T-helper 17 cell (primary cell): ENCODE data around the gene SLC6A18. TPM values are rescaled to one million over a fixed set of nuclear protein-coding genes. Genes with fewer than 3 reads are reported as not detected.

ENCODE experiments used
- ATAC-seq: fragments of 150-1000 bp; cut with Tn5 transposase; 2 replicates; pipeline ENCODE4 v1.10.0; 2021; ENCODE audit warnings: mild to moderate bottlenecking, moderate library complexity
- DNase-seq, 3 donors: peaks; one replicate each; pipeline versions ENCODE4 v3.0.0 to v3.0.0-alpha.2; 2020 to 2021
- H3K9me3 ChIP-seq: one replicate; pipeline ENCODE4 v1.7.0; 2013; ENCODE audit warnings: low read length, mild to moderate bottlenecking; ENCODE audit not compliant: control insufficient read depth, poor library complexity, severe bottlenecking
- H3K27ac Mint-ChIP-seq: one replicate; pipeline ENCODE4 v1.8.0; 2022; ENCODE audit warnings: mild to moderate bottlenecking, moderate library complexity, mixed read lengths
- H3K27me3 Mint-ChIP-seq: one replicate; pipeline ENCODE4 v1.8.0; 2022; ENCODE audit warnings: mixed read lengths
- H3K36me3 Mint-ChIP-seq: one replicate; pipeline ENCODE4 v1.8.0; 2022; ENCODE audit warnings: low read depth, mixed read lengths
- H3K4me1 Mint-ChIP-seq: one replicate; pipeline ENCODE4 v1.8.0; 2022; ENCODE audit warnings: mild to moderate bottlenecking, mixed read lengths
- H3K4me3 Mint-ChIP-seq: one replicate; pipeline ENCODE4 v1.8.0; 2022; ENCODE audit warnings: mild to moderate bottlenecking, moderate library complexity, mixed read lengths
- total RNA-seq, 4 donors: library from RNA in 2 of 4; stranded (reverse) in 2 of 4; gene quantifications; one replicate each; pipeline ENCODE4 v1.2.3 and lab custom pipeline; 2022 to 2026

SLC6A18 gene
- total RNA-seq, 2 donors from 2014 or later, result not detected

- Mint-ChIP-seq H3K27me3 (peaks cover 15% of the 10 kb centered on the region), H3K36me3 (peaks cover 2% of the 10 kb centered on the region), H3K4me1 (peaks cover 5% of the 10 kb centered on the region), H3K27ac (no peak overlapping the region), H3K4me3 (no peak overlapping the region)
- DNase-seq (peak in 1 of 3 donors; percentile 6), ATAC-seq (no peak)
- no peaks in the 10 kb centered on the region for H3K9me3 ChIP-seq
Observed at GRCh38 chr5:1209896-1210776, 15.0 kb upstream of the SLC6A18 start.

- Mint-ChIP-seq H3K36me3 (peaks cover 2% of the 10 kb centered on the region), H3K4me3 (no peak overlapping the region), H3K27ac (no peak overlapping the region), H3K27me3 (peaks cover 12% of the 10 kb centered on the region), H3K4me1 (peaks cover 5% of the 10 kb centered on the region)
- no peaks in the 10 kb centered on the region for H3K9me3 ChIP-seq
- no peak for ATAC-seq
- DNase-seq, result peak in 1 of 3 donors; percentile 4
Observed at GRCh38 chr5:1210832-1211251, 14.3 kb upstream of the SLC6A18 start.

DNA sequence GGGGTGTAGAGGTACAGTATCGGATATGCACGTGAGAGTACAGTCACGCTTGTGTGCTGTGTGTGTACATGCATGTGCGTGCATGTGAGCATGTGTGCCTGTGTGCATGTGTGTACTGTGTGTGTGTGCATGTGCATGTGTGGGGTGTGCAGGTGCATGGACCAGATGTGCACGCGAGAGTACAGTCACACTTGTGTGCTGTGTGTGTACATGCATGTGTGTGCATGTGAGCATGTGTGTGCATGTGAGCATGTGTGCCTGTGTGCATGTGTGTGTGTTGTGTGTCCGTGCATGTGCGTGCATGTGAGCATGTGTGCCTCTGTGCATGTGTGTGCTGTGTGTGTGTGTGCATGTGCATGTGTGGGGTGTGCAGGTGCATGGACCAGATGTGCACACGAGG lies 13.5 kb upstream of the SLC6A18 start:
- no peaks in the 10 kb centered on the region for H3K9me3 ChIP-seq
- ATAC-seq (no peak), DNase-seq (no peak)
- H3K4me3 Mint-ChIP-seq, result no peak overlapping the region
- no peak overlapping the region for H3K27ac Mint-ChIP-seq
- peaks cover 3% of the 10 kb centered on the region for H3K4me1 Mint-ChIP-seq
- peaks cover 5% of the 10 kb centered on the region for H3K27me3 Mint-ChIP-seq
- no peaks in the 10 kb centered on the region for H3K36me3 Mint-ChIP-seq

- Mint-ChIP-seq H3K27me3 (peaks cover 5% of the 10 kb centered on the region), H3K4me1 (peaks cover 3% of the 10 kb centered on the region), H3K4me3 (no peak overlapping the region), H3K36me3 (no peaks in the 10 kb centered on the region), H3K27ac (no peak overlapping the region)
- no peaks in the 10 kb centered on the region for H3K9me3 ChIP-seq
- ATAC-seq (no peak), DNase-seq (peak in 1 of 3 donors; percentile 6)
Observed at GRCh38 chr5:1212271-1212670, 12.9 kb upstream of the SLC6A18 start.

DNA sequence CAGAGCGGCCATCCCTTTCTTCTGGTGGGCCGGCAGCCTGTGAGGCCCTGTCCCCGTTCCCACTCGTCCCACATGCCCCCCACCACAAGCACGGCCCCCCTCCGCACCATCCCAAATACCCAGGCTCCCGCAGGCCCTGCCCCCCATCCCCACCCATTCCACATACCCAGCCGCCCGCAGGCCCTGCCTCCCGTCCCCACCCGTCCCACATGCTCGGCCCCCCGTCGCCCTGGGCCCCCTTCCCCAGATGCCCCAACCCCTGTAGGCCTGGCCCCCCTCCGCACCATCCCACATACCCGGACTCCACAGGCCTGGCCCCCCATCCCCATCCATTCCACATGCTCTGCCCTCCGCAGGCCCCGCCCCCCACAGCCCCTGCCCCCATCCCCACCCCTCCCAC lies 12.3 kb upstream of the SLC6A18 start:
- ATAC-seq (no peak), DNase-seq (no peak)
- Mint-ChIP-seq H3K36me3 (no peaks in the 10 kb centered on the region), H3K4me3 (no peak overlapping the region), H3K27ac (no peak overlapping the region), H3K4me1 (peaks cover 3% of the 10 kb centered on the region), H3K27me3 (no peaks in the 10 kb centered on the region)
- no peaks in the 10 kb centered on the region for H3K9me3 ChIP-seq

DNA sequence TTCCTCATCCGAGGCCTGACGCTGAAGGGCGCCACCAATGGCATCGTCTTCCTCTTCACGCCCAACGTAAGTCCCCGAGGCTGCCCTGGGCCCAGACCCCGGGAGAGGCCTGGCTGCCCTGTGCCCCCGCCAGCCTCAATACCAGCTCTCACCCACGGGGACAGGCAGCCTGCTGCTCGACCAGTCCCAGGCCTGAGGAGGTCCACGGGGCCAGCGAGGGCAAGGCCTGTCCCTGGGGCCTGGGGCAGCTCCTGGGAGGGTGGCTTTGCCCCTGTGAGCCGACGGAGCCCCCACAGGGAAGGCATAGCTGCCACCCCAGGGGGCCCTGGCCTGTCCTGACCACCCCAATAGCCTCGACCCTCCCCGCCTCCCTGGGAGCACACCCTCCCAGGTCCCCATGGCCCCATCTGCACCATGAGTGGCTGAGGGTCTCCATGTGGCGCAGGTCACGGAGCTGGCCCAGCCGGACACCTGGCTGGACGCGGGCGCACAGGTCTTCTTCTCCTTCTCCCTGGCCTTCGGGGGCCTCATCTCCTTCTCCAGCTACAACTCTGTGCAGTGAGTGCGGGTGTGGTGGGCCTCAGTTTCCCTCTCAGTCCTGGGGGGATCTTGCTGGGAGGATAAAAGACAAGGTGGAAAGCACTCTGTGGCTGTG lies 11.5 kb upstream of the SLC6A18 start:
- no peak for ATAC-seq
- Mint-ChIP-seq H3K27ac (no peak overlapping the region), H3K4me1 (peaks cover 3% of the 10 kb centered on the region), H3K4me3 (no peak overlapping the region), H3K36me3 (no peaks in the 10 kb centered on the region), H3K27me3 (peaks cover 6% of the 10 kb centered on the region)
- H3K9me3 ChIP-seq, result no peaks in the 10 kb centered on the region
- DNase-seq, result peak in 1 of 3 donors; percentile 8

GRCh38 chr5:1214163-1214935 lies 10.8 kb upstream of the SLC6A18 start:
- Mint-ChIP-seq H3K27ac (no peak overlapping the region), H3K4me3 (no peak overlapping the region), H3K36me3 (no peaks in the 10 kb centered on the region), H3K4me1 (peaks cover 3% of the 10 kb centered on the region), H3K27me3 (peaks cover 9% of the 10 kb centered on the region)
- H3K9me3 ChIP-seq, result no peaks in the 10 kb centered on the region
- DNase-seq (peak in 1 of 3 donors; percentile 3), ATAC-seq (no peak)

DNA sequence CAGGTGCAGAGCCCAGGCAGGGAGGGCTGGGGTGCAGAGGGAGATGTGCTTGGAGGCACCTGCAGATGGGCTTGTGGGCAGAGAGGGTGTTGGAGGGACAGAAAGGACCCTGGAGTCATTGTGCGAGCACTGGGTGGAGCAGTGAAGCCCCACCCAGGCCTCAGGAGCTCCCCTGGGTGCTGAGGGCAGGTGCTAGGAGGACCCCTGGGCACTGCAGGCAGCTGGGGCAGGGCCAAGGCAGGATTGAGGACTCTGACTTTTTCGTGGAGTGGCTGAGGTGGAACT lies 10.3 kb upstream of the SLC6A18 start:
- H3K9me3 ChIP-seq, result no peaks in the 10 kb centered on the region
- no peaks in the 10 kb centered on the region for H3K4me1 Mint-ChIP-seq
- peak in 1 of 3 donors; percentile 2 for DNase-seq
- no peaks in the 10 kb centered on the region for H3K36me3 Mint-ChIP-seq
- H3K4me3 Mint-ChIP-seq, result no peak overlapping the region
- no peak for ATAC-seq
- H3K27ac Mint-ChIP-seq, result no peak overlapping the region
- peaks cover 9% of the 10 kb centered on the region for H3K27me3 Mint-ChIP-seq

DNA sequence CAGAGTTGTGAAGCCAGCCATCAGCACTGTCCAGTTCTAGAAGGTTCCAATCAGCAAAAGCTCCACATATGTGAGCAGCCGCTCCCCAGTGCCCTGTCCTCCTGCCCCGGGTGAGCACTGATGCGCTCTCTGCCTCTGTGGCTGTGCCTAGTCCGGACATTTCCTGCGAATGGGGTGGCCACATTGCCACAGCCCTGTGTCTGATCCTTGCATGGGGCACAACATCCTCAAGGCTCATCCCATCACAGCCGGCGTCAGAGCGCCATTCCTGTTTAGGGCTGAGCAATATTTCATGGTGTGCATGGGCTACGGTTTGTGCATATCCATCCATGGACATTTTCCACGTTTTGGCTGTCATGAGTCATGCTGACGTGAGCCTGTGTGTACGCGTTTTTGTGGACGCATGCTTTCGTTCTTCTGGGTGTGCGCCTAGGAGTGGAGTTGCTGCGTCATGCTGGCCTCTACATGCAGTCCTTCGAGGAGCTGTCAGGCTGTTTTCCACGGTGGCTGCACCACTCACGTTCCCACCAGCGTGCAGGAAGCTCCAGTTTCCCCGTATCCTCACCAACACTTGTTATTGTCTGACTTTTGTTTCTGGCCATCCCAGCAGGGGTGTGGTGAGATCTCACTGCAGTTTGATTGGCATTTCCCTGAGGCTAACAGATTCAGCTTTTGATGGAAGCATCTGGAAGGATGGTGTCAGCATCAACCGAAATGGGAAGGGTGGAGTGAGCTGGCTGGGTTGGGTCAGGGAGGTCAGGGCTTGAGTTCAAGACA lies 9.7 kb upstream of the SLC6A18 start:
- H3K4me1 Mint-ChIP-seq, result no peaks in the 10 kb centered on the region
- DNase-seq (peak in 1 of 3 donors; percentile 3), ATAC-seq (no peak)
- H3K9me3 ChIP-seq, result no peaks in the 10 kb centered on the region
- H3K27ac Mint-ChIP-seq, result no peak overlapping the region
- no peak overlapping the region for H3K4me3 Mint-ChIP-seq
- no peaks in the 10 kb centered on the region for H3K36me3 Mint-ChIP-seq
- peaks cover 9% of the 10 kb centered on the region for H3K27me3 Mint-ChIP-seq

- no peak overlapping the region for H3K27ac Mint-ChIP-seq
- DNase-seq, result peak in 1 of 3 donors; percentile 3
- no peak overlapping the region for H3K4me3 Mint-ChIP-seq
- no peaks in the 10 kb centered on the region for H3K4me1 Mint-ChIP-seq
- H3K9me3 ChIP-seq, result no peaks in the 10 kb centered on the region
- no peaks in the 10 kb centered on the region for H3K36me3 Mint-ChIP-seq
- peaks cover 9% of the 10 kb centered on the region for H3K27me3 Mint-ChIP-seq
- ATAC-seq, result no peak
Observed at GRCh38 chr5:1216211-1216917, 8.8 kb upstream of the SLC6A18 start.

DNA sequence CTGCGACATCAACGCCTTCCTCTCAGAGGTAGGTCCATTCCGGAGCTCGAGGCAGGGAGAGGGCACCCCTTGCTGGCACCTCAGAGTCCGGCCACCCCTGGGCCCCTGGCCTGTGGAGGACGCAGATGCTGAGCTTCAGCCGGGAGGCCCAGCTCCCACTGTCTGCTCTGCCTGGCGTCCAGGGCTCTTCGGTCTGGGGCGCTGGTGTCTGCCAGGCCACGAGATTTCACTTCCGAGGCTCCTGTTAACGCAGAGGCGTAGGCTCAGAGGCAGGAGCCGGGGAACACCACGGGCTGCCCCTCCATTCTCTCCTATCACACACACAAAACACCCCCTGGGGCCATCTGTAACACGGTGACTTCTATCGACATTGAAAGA lies 8.3 kb upstream of the SLC6A18 start:
- Mint-ChIP-seq H3K4me3 (no peak overlapping the region), H3K4me1 (no peaks in the 10 kb centered on the region), H3K36me3 (no peaks in the 10 kb centered on the region), H3K27me3 (peaks cover 9% of the 10 kb centered on the region), H3K27ac (no peak overlapping the region)
- DNase-seq (no peak), ATAC-seq (no peak)
- no peaks in the 10 kb centered on the region for H3K9me3 ChIP-seq

DNA sequence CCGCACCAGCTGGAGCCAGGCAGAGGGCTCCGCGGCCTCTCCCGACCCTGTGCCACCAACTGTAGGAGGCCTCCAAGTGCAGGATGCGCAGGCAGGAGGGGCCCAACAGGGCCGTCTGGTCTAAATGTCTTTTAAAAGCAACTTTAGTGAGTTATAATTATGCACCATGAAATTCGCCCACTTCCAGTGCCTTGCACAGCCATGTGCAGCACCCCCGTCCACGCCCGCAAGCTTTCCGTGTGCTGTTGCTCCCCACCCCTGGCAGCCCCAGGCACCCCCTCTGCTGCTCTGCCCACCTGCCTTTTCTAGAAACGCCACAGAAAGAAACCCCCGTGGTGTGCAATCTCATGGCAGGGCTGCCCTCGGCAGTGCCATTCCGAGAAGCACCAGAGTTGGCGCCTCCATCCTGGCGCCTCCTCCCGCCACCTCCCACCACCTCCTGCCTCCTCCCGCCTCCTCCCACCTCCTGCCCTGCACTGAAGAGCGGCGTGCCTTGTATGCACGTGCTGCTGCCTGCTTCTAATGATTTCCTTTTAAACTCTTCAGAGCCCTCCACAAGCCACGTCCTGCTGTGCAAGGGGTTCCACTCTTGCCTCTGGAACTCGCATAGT lies 7.5 kb upstream of the SLC6A18 start:
- no peak overlapping the region for H3K27ac Mint-ChIP-seq
- DNase-seq (no peak), ATAC-seq (no peak)
- H3K9me3 ChIP-seq, result no peaks in the 10 kb centered on the region
- H3K27me3 Mint-ChIP-seq, result peaks cover 9% of the 10 kb centered on the region
- no peak overlapping the region for H3K4me3 Mint-ChIP-seq
- H3K4me1 Mint-ChIP-seq, result no peaks in the 10 kb centered on the region
- H3K36me3 Mint-ChIP-seq, result no peaks in the 10 kb centered on the region
